ENCODE results near the gene DHCR24.

DHCR24 gene

DNA sequence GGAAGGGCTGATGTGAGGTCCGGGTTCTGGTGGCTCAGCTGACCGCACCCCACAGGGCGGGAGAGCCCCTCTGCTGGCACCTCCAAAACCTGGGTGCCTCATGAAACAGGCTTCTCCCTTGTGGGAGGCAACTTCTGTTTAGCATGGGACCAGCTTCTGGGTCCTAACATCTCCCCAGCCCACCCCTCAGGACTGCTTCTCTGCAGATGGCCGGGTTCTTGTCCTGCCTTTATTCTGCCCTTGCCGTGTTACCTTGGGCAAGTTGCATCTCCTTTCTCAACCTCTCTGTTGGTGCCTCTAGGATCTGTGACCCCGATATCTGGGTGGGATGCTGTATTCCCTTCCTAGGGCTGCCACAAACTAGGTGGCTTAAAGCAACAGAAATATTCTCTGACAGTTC lies 70.9 kb downstream of the DHCR24 start:
- no peak for DNase-seq (ENCODE audit: low read depth)

DNA sequence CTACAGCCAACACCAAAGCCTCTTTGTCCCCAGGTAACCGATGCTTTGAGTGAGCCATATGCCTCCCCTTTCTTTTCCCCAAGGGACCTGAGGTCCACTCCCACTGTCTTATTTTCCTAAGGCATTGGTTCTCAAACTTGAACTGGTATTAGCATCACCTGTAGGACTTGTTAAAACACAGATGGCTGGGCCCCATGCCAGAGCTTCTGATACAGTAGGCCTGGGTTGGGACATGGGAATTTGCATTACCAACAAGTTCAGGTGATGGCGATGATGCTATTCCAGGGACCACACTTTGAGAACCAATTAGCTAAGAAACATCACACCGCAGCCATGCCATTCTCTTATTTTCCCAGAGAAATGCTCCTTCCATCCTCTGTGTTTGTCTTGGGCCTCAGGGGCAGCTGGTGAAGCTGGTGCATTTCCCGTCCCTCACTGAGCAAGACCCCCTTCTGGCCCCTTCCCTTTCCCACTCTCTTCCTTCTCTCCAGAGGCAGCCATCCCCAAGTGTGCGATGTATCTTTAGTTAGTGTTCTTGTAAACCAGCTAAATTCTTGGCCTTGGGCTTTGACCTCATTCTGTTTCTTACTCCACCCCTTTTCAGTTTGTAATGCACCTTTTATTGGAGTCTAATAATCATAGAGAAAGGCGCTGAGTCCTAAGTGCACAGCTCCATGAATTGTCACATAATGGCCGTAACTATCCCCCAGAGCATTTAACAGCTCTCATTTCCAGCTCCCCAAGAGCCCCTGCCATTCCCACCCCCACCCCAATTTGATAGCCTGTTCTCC lies 71.7 kb downstream of the DHCR24 start:
- no peak for DNase-seq (ENCODE audit: low read depth)

DNA sequence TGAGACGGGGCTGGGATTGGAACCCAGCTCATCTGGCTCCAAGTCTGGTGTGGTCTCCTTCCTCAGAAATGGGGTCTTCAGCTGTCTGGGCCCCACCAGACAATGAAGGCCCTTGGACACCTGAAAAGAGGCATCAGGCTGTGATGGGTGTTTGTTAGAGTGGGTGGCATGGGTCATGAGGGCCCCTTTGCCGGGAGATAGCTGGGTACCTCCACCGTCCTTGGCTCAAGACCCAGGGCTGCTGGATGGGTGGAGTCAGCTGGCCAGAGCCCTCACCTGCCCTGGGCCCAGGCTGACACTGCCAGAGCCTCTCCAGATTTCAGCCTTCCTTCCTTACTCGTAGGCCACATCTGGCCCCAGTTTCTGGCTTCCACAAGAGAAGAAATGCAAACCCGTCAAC lies 72.4 kb downstream of the DHCR24 start:
- DNase-seq (ENCODE audit: low read depth) = no peak

DNA sequence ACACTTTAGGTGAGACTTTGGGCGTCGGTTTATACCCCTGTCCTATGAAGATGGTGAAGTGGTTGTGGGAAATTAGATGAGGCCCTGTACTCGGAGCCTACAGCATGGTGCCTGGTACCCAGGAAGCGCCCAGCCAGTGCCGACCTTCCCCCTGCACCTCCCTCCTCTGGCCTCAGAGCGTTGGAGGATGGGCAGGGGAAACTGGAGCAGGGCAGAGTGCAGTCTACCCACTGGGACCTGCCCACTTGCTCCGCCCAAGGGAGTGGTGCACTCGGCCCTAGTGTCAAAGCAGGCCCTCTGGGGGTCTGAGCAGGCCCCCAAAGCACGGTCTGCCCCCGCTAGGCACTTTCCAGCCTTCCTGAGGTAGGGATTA lies 72.9 kb downstream of the DHCR24 start:
- DNase-seq (ENCODE audit: low read depth) = no peak

DNA sequence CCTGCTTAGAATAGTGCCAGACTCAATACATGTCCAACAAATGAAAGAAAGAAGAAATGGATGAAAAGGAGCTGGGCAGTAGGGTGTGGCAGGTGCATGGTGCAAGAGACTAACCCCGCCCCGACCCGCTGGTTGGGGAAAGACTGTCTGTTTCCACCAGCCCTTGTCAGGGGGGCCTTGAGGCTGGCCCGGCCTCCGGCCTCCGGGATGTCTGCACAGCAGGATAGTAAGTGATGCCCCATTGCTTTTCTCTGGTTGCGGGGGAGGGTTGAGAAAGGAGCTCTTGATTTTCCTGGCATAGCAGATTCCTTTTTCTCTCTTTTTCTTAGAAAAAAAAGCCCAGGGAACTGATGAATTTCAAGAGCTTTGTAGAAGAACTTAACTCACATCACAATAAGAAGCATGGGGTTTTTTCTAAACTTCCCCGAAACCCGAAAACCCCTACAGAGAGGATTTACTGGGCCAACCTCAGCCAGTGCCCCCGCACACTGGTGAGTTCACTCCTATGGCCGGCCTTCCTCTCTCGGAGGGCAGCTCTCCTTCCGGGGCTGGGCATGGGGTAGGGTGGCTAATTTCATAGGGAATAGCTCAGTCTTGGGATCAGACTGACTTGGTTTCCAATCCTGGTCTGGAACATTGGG lies 73.4 kb downstream of the DHCR24 start:
- no peak for DNase-seq (ENCODE audit: low read depth)

- no peak for DNase-seq (ENCODE audit: low read depth)
Observed at GRCh38 chr1:54812801-54813484, 74.1 kb downstream of the DHCR24 start.

- no peak for DNase-seq (ENCODE audit: low read depth)
Observed at GRCh38 chr1:54811739-54812655, 75.0 kb downstream of the DHCR24 start.

GRCh38 chr1:54811066-54811465 lies 75.9 kb downstream of the DHCR24 start:
- DNase-seq (ENCODE audit: low read depth) = no peak

DNA sequence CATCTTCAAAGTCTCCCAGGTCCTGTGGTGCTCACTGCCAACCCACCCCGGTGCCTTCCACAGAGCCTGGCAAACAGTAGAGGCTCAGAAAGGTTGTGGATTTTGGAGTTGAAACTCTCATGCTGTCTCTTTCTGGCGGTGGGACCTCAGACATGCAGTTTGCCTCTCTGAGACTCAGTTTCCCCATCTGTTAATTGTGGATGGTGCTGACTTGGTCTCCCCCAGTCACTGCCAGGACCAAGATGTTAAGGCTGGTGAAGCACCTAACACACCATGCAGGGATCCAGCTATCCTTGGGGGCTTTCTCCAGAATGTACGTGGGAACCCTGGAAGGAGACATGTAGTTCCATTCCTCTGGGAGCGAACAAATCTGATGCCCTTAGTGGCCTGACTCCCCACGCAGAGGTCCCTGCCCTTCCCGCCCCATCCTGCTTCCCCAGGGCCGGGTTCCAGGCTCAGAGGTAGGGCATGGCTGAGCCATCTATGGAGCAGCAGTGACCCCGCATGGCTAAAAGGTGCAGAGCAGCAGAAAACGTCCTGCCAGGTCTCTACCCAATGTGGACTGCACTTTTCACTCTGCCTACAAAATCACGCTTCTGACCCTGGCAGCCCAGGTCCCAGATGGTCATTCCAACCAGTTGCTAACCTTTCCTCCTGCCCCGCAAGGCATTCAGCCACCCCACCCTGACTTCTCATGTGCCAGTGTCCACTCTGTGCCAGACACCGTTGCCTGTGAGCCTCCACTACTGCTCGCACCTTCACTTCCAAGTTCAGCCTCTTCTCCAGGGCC lies 76.6 kb downstream of the DHCR24 start:
- peak; percentile 32 for DNase-seq (ENCODE audit: low read depth)

DNA sequence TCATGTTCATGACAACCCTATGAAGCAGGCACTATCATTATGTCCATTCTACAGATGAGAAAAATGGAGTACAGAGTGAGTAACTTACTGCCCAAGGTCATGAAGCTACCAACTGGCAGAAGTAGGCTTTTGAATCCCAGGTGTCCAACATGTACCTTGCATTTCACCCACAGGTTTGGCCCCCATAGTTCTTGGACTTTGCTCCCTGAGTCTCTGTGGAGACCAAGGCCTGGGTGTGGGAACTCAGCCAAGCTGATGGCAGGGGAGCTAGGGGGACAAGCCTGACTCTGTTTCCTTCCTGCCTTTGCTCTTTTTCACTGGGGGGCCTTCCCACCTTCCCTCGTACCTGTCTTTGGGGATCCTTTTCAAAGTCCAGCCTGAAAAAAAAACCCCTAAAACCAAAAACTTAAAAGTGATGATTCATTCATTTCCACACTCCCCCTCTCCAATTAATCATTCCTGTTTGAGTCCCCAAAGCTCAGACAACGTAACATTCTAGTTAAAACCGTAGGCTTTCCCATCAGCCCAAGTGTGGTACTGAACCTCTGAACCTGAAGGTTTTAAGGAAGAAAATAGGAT lies 77.4 kb downstream of the DHCR24 start:
- DNase-seq (ENCODE audit: low read depth) = no peak

DNA sequence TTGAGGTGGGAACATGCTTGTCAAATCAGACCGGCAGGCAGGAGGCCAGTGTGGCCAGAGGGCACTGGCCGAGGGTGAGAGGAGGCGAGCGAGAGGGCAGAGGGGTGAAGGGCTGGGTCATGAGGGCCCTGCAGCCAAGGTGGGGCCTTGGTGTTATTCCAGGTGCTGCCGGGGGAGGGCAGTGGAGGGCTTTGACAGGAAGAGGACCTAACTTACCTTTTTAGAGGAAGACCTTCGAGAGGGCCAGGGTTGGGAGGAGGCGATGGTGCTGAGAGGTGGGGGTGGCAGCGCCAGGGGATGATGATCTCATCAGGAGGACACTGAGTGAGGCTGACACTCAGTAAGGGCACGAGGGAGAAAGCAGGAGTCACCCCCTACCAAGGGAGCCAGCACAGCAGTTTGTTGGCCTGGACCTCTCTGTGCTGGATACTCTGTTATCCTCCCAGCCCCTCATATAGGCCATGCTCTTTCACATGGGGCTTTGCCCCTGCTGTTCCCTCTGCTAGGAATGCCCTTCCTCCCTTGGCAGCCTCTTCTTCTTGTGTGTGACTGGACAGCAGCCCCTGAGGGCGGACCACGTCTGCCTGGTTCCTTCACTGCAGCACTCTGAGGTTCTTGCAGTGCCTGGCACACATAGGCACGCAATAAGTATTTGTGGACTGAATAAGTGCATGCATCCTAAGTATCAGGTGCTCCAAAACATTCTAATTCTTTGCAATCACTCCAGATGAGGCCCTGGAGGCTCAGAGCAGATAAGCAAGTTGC lies 78.4 kb downstream of the DHCR24 start:
- no peak for DNase-seq (ENCODE audit: low read depth)

DNA sequence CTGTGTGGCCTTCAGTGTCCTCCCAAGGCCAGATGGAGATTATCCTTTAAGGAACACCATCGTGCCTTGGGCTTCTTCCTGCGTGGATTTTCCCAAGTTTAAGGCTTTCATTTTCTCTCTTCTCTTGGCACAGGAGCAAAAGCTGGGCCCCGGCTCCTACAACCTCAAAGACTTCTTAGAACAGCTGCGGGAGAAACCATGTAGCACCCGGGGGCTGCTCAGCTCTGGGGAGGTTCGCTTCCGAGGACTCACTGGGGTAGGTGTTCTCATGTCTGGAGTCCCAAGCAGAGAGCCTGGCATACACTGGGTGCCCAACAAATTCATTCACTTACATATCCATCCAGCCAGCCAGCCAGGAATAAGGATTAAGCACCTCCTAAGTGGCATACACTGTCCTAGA lies 79.2 kb downstream of the DHCR24 start:
- DNase-seq (ENCODE audit: low read depth) = no peak

DNA sequence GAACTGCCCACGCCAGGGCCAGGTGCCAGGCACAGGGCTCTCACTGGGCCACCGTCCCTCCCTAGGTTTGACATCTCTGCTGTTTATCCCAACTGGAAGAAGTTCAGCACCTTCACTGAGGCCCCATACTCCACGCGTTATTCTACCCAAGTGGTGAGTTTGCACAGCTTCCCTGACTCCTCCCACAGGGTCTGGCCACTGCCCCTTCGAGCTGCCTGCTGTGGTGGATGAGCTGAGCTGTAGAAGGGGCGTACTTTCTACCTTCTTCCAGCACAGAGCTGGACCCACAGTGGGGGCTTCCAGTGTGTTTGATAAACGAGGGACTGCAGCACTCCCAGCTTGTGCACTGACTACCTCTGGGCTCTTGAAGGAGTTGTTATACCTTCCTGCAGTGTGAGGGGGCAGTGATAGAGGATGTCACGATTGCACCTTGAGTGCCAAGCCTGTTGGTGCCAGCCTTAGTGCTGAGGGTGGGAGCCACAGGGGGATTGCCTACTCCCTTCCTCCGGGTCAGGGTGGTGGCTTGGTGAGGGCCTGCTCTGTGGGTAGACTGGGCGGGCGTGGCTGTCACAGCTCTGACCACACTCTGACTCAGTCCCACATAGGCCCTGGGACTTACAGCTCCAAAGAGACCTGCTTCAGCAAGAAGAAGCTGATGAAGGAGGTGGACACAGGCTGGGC lies 79.9 kb downstream of the DHCR24 start:
- DNase-seq (ENCODE audit: low read depth) = no peak

- no peak for DNase-seq (ENCODE audit: low read depth)
Observed at GRCh38 chr1:54805981-54806381, 81.0 kb downstream of the DHCR24 start.

DNA sequence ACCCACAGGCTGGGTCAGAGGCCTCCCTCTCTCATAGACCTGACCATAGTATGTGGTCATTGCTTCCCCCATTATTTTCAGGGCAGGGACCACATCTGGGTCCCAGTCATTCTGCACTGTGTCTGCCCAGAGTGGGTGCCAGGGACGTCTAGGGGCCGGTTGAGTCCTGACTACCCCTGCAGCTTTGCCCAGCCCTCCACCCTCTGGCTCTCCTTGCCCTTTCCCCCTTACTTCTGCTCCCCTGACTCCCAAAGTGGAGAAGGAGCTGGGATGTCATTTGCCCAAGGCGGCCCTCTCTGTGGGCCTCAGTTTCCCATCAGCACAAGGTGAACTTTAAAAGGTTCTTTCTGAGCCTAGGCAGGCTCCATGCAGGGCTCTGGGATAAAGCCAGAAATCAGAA lies 81.5 kb downstream of the DHCR24 start:
- DNase-seq (ENCODE audit: low read depth) = no peak

GRCh38 chr1:54804471-54805132 lies 82.4 kb downstream of the DHCR24 start:
- DNase-seq (ENCODE audit: low read depth) = no peak

DNA sequence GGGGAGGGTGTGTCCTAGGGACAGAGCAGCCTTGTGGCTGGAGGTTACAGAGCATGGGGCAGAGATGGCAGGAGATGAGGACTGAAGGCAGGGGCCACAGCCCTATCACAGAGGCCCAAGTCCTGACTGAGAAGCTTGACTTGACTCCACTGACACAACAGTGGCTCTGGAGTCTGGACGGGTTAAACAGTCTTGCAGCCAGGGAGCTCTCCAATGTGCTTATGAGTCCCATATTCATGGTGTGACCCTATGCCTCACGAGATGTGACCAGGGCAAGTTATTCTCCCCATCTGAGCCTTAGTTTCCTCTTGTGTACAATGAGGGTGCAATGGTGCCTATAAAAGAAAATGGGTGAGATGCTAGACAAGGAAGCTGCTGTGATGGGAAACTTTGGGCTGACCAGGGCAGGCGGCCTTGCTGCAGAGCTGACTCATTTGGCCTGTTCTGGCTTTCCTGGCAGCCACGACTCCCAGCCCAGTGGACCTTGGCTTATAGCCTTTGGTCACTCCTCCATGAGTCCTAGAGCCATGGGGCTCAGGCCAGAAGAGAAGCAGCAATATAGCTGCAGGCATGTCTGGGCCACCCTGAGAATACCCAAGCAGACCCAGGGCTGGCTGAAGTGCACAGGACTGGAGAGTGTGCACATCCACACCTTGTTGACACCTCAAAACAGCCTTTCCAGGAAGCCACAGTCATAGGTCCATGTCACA lies 83.1 kb downstream of the DHCR24 start:
- no peak for DNase-seq (ENCODE audit: low read depth)

Data from stimulated activated CD8-positive, alpha-beta memory T cell treated with anti-CD3 and anti-CD28 coated beads, Interleukin-15, amount 100 ng/mL, for 1 hour (primary cell).